Activated CD8-positive, alpha-beta memory T cell treated with anti-CD3 and anti-CD28 coated beads for 1 hour (primary cell): ENCODE results near the gene ARL6IP4.

Experiments used
- DNase-seq, 2 donors: peaks; one replicate each; pipeline ENCODE4 v3.0.0-alpha.2; 2020; ENCODE audit warnings: low read depth in 1 of 2; ENCODE audit errors: extremely low read depth in 1 of 2

Gene ARL6IP4

DNA sequence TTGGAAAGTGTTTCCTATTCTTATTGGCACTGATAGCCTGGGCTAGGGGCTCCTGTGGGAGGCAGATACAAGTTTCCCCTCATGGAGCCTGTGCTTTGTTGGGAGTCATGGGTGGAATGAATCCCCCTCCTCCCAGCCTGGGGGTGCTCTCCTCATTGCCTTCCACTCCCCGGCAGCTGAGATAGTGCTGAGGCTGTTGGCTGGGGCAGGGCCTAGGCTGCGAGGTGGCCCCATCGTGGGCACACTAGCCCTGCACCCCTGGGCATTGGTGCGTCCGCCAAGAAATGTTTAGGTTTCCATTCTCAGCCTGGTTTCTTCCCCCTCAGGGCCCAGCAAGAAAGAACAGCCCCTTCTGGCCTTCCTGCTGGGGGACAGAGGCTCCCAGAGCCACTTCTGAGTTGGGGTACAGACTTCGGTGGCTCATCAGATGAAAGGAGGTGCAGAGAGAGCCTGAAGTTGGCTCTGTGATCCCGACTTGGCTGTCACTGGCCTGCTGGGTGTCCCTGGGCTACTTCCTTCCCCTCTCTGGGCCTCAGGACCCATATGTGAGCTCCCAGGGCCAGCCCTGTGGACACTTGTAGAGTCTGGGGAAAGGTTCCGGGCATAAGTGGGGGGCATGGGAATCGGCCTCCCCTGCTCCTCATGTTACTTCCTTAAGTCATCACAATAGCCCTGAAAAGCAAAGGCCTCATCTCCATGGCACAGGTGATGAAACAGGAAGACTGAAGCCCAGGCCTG is 2.7 kb upstream of the ARL6IP4 start:
- DNase-seq, result no peak

DNA sequence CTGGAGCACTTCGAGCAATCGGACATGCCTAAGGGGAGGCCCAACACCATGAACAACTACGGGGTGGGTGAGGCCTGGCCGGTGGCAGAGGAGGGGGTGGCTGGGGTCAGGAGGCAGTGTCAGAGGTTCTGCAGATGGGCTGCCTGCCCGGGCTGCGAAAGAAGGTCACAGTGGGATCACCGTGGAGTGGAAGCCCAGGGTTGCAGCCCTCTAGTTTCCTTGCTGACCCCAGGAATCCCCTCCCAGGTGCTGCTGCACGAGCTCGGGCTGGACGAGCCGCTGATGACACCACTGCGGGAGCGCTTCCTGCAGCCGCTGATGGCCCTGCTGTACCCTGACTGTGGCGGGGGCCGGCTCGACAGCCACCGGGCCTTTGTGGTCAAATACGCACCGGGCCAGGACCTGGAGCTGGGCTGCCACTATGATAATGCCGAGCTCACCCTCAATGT is 1.9 kb upstream of the ARL6IP4 start:
- no peak for DNase-seq

DNA sequence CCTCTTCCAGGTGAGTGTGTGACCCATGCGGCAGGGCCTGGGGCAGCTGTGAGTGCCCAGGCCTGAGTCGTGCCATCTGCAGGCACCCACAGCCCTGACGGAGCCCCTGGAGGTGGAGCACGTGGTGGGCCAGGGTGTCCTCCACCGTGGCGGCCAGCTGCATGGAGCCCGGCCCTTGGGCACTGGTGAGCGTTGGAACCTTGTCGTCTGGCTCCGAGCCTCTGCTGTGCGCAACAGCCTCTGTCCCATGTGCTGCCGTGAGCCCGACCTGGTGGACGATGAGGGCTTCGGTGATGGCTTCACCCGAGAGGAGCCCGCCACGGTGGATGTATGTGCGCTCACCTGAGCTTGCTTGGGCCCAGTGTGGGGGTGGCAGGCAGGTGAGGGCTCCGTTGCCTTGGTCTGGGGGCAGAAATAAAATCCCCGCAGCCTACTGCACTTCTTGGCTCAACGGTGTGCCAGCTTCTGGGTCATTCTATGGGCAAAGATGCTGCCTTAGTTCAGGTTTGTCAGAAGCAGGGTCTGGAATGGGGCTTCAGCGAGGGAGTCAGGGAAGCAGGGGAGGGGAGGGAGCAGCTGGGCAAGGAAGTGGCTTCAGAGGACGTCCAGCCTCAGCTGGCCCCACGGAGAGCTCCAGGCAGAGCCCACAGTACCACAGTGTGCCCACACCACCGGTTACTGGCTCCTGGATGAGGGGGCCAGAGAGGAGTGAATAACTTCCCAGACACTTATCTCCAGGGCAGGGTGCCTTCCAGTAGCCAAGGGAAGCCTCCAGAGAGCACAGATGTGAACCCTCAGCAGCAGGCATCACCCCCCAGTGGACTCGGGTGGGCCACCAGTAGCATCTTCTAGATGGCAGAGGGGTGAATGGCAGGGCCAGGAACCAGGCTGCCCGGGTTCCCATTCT is 1.2 kb upstream of the ARL6IP4 start:
- DNase-seq, result no peak

DNA sequence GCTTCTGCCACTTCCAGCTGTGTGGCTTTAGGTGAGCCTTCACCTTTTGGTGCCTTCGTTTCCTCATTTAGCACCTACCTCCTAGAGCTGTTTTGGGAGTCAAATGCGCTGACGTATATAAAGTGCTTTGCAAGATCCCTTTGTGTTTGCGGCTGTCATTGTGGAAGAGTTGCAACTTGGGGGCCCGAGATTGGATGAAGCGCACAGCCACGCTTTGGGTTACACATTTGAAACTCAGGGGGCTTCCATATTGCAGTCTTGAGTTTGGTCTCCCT is 636 bp upstream of the ARL6IP4 start:
- no peak for DNase-seq

DNA sequence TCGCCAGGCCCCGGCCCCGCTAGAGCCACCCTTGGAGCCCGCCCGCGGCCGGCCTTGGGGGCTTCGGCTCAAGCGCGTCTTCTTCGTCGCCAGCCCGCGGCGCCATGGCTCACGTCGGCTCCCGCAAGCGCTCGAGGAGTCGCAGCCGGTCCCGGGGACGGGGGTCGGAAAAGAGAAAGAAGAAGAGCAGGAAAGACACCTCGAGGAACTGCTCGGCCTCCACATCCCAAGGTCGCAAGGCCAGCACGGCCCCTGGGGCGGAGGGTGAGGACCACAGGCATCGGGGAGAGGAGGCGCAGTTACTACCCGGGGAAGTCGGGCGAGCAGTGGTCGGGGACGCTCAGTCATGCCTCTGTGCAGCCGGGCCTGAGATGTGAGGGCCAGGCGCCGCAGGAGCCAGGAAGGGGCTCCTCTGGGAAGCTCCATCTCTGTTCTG is 573 bp downstream of the ARL6IP4 start:
- DNase-seq, result no peak

DNA sequence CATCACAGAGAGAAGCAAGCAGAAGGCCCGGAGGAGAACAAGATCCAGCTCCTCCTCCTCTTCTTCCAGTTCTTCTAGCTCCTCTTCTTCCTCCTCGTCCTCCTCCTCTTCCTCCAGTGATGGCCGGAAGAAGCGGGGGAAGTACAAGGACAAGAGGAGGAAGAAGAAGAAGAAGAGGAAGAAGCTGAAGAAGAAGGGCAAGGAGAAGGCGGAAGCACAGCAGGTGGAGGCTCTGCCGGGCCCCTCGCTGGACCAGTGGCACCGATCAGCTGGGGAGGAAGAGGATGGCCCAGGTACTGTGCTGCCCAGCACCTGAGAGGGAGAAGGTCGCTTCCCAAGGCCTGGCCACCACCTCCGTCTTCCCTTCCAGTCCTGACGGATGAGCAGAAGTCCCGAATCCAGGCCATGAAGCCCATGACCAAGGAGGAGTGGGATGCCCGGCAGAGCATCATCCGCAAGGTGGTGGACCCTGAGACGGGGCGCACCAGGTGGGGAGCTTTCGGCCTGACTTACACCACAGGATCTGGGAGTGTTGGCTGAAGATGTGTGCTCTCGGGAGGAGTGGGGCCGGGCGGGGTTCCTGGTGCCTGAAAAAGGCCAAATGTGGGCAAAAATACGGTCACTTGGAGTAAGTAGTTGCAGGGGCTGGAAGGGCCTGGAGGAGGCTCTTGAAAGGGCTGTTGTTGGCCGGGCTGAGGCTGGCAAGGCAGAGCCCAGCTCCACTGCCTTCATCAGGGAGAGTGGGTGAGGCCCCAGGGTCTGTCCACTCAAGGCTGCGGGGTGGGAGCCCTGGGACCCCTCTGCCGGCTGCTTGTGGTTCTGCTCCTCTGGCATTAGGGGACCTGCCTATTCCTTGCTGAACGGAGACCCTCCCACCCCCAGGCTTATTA is 1.4 kb downstream of the ARL6IP4 start:
- DNase-seq, result no peak

DNA sequence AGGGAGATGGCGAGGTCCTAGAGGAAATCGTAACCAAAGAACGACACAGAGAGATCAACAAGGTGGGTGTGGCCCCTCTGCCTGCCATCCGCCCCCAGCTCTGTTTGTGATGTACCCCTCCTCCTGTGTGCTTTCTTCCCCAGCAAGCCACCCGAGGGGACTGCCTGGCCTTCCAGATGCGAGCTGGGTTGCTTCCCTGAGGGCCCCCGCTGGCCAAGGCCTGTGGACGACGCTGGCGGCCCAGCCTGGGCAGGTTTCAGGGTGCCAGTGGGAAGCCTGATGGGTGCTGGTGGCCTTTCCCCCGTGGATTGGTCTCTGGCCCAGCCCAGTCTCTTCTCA is 2.0 kb downstream of the ARL6IP4 start:
- no peak for DNase-seq

DNA sequence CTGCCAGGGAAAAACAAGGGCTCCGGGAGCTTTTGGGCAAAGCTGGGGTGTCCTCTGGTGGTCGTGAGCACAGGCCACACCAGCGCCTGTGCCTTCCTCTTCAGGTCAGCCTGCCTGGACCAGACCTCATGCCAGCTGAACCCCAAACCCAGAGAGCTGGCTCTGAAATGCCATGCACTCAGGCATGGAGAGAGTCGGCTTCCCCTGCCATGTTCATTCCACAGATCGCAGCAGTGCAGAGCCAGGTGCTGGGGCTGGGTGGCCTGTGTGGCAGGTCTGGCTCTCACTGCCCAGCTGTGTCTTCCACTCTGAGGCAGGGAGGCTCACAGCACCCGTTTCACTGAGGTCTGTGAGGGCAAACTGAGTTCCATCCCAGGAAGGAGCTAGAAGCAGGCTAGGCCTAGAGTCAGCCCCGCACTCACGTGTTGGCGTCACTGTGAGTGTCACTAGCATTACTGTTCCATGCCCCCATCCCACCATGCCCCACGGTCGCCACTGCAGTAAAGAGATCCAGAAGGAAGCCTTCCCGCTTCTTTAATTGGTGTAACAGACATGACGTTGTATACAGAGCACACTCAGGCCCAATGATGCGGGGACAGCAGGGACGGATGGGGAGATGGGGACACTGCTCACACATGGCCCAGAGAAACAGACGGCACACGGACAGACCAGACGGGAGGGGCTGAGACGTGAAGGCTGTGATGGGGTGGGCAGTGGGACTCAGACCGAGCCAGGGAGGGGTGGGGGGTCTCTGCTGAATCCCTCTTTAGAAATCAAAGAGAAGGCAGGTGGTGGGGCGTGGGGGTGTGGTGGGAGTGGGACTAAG is 2.7 kb downstream of the ARL6IP4 start:
- DNase-seq, result no peak

DNA sequence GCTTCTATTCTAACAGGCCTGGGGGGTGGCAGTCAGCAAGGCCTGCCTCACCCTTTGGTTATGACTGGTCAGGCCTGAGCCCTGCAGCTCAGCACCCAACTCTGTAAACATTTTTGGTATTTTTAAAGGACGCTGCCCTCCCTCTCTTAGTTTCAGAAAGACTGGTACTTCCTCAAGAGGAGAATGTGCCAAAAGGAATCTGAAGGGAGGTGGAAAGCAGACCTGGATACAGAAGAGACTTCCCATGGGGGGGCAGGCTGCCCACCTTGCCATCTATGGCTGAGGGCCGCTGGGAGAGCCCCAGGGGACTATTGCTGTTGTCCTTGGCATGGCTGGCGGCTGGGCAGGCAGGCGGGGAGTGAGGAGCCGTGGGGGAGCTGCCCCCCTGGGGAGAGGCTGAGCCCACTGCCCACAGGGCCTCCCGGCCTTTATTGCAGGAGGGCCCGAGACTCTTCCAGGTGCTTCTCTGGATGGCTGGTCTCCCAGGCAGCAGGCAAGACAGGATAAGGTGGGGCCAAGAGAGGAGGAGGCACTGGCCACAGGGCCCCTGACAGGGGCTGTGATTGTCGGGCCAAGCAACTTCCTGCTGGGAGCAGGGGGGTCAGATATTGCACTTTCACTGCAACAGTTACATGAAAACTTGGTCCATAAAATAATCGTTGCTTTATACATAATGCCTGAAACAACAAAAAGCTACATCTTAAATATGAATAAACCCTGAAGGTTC is 3.5 kb downstream of the ARL6IP4 start:
- DNase-seq, result no peak

DNA sequence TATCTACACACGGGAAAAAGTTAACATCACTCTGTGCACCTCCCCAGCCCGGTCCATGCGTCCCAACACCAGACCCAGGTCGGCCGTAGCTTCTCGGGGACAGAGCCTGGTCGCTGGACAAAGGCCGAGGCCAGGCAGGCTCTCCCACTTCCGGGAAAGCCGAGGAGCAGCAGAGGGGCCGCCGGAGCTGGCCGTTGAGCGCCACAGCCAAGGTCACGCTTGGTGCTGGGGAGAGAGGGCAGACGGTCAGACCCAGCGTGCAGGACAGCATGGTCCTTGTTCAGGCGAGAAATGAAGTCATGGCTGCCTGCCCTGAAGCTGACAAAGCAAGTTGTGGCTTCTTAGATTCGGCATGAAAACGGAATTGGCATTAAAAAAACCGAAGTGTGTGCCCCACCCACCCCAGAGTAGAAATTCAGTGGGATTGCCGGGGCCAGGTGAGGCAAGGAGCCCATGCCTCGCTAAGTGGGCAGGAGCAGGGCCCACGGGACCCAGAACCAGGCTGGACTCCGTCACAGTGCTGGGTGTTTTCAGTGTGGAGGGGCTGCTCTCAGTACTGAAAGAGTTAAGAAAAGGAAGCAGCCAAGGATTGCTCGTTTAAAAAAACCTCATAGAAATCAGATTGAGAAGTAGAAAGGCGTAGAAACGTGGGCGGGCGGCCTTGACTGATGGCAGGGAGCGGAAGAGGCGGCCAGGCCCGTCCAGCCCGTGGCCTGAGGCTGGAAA is 4.3 kb downstream of the ARL6IP4 start:
- DNase-seq, result no peak

DNA sequence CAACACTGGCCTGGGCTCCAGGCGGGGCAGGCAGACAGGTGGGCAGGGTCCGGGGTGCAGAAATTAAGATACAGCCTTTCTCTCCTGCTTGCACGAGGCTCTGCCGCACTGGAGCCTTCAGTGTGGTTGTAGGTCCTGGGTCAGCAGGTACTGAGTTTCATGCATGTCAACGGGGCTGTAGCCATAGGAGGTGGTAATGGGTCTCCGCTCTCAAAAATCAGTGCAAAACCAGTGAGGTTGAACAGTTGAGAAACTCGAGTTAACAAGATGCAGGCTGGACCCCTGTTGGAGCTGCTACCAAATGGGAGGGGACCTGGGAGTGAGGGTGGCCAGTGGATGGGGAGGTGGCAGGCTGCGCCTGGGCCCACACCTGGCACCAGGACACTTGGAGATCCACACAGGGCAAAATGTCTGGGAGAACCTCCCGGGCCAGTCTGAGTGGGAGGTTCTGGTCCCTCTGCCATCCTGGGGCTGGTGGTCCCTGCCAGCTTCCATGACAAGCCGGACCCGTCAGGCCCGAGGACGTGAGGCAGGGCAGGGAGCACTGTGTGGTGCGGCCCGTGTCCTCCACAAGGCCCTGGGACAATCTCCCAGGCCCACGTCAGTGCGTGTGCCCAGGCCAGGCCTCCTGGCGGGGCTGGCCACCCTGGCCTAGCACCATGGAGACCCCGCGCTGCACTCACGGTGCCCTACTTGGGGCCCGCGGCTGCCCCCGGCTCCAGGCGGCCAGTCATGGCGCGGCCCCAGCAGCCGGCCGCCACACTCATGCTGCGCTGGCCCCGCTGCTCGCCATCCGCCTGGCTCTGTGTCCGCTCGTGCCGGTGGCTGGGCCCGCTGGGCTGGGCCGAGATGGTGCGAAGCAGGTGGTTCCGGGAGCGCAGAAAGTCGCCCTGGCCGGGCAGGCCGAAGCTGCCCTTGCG is 5.1 kb downstream of the ARL6IP4 start:
- DNase-seq, result no peak

DNA sequence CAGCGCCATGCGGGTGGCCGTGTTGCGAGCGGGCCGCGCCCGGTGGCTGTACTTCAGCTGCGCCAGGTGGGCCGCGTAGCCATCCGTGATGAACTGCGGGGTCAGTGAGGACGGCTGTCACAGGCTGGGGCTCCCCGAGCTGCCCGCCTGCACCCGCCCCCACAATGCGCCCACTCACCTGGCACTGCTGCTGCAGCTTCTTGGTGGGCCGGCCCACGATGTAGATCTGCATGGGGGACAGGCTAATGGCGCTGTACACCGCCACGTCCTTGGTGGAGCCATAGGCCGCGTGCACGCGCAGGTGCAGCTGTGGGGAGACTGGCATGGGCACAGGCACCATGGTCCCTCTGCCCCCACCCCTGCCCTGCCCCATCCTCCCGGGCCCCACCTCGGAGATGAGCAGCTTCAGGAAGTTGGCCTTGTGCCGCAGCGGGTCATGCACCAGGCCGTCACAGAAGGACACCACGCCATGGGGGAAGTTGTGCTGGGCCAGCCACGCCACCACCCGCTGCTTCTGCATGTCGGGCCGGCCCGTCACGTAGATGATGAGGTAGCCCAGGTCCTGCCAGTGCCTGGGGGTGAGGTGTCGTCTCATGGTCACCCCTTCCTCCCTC is 5.9 kb downstream of the ARL6IP4 start:
- no peak for DNase-seq

DNA sequence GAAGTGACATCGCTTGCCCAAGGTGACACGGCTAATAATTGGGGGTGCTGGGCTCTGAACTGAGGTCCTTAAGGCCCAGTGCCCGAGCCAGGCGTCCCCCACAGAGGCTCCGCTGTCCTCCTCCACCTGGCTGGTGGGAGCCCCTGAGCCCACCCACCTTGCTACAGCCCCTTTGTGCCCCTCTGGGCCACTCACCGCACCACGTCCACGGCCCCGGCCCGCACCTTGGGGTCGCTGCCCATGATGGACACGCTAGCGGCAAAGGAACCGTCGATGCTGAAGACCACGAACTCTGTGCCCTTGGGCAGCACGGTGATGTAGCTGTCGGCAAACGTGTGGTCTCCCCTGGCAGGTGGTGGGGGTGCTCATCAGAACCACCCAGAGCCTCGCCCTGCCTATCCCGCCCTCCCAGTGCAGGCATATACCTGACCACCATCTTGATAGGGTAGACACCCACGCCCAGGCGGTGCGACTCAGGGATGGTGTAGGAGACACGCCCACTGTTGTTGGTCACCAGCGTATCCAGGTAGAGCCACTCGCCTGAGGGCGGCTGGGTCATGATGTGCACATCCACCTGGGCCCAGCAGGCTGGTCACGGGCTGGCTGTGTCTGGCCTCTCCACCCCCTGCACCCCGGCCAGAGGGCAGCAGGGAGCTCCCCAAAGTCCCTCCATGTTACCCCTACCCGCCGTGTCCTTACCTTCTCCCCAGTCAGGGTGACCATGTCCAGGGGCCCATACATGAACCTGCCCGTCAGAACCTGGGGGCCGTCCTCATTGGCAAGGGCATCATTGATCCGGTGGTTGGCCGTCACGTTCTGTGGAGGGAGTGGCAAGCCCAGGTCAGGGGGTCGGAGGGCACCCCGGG is 6.8 kb downstream of the ARL6IP4 start:
- DNase-seq, result no peak

DNA sequence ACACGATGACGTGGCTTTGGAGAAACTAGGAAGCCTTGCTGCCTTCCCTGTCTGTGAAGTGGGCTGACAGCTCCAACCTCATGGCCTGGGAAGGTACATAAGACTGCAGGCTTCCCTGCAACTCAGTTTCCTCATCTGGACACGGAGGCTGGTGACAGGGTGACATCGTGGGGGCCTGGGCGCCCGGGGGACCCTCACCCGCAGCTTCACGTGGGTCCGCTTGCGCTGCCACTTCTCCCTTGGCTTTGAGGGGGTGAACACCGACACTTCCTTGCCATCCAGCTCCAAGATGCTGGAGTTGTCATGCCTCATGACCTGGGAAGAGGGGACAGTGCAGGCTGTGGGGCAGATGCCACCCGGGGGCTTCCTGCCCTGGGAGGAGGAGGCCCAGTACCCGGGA is 7.6 kb downstream of the ARL6IP4 start:
- no peak for DNase-seq

DNA sequence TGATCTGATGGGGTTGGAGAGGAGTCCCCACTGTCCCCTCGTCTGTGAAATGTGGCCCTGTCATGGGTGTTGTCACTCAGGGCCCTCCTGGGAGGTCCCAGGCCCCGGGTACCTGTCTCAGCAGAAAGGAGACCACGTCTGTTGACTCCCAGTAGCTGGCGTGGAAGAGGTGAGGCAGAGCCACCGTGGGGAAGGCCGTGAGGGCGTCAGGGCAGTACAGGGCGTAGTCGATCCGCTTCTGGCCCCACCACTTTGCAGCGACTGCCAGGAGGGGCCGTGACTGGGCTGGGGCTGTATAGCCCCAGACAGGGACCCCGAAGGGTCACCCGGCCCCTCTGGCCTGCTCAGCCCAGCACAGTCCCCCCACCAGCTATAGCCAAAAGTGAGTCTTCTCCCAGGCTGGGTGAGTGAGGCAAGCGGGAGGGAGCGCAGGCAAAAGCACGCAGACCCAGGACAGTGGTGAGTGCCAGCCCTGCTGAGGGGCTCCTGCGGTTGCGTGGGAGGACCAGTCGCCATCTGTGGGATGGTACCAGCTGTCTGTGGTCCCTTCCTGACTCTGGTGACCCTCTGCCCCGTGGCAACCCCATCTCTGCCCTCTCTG is 8.2 kb downstream of the ARL6IP4 start:
- no peak for DNase-seq

DNA sequence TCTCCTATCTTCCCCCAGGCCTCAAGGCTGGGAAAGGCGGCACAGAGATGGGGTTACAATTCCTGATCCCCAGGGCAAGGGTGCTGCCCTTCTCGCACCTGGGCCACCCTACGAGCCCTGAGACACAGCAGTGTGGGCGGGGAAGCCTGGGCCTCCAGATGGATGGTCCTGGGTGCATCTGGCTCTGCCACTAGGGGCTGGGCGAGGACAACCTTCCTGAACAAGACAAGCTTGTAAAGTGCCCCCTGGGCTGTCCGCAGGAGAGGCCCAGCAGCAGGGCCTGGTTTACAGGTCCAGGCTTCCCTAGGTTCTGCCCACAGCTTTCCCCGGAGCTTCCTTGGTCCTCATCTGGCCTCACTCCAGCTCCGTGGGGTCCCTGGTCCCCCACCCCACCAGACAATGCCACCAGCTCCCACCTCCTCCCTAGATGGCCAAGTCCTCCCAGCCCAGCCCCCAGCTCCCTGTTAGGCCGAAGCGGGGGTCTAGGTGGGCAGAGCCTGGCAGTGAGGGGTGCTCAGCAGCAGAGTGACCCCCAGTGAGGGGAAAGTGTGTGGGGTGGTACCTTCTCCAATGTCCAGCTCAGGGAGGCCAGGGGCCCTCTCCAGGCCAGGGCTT is 8.9 kb downstream of the ARL6IP4 start:
- DNase-seq, result no peak
